Neutrophil (primary cell): ENCODE results near the gene ANKRD44.

Source experiments
- H3K27ac ChIP-seq: fragments of 200-600 bp; sonication (generic); 2 replicates; pipeline ENCODE4 v1.5.1; 2016; ENCODE audit warnings: mild to moderate bottlenecking, moderate library complexity
- H3K27me3 ChIP-seq: fragments of 200-600 bp; sonication (generic); 2 replicates; pipeline ENCODE4 v1.6.0; 2016; ENCODE audit warnings: mild to moderate bottlenecking
- H3K36me3 ChIP-seq: fragments of 200-600 bp; sonication (generic); 2 replicates; pipeline ENCODE4 v1.5.1; 2017
- H3K4me1 ChIP-seq, 2 experiments: fragments of 200-600 bp in 1 of 2; sonication (generic) in 1 of 2; 1 replicate in 1 of 2; 2 replicates in 1 of 2; pipeline versions ENCODE4 v1.5.1 to v1.6.1; 2013 to 2016; ENCODE audit warnings: low read depth in 1 of 2, low read length in 1 of 2, mild to moderate bottlenecking in 1 of 2, moderate library complexity in 1 of 2; ENCODE audit not compliant: control insufficient read depth in 1 of 2, insufficient read depth in 1 of 2
- H3K4me3 ChIP-seq, 2 experiments: fragments of 200-600 bp in 1 of 2; sonication (generic) in 1 of 2; 1 replicate in 1 of 2; 2 replicates in 1 of 2; pipeline ENCODE4 v1.5.1; 2013 to 2016; ENCODE audit warnings: low read depth in 1 of 2, low read length in 1 of 2, mild to moderate bottlenecking in 1 of 2, moderate library complexity in 1 of 2
- H3K9me3 ChIP-seq: fragments of 200-600 bp; sonication (generic); 2 replicates; pipeline ENCODE4 v1.5.1; 2016
- CTCF ChIP-seq: fragments of 200-600 bp; sonication (generic); IDR thresholded peaks from 2 replicates; pipeline ENCODE4 v1.5.1; 2016; ENCODE audit warnings: antibody characterized with exemption

ANKRD44 gene

GRCh38 chr2:197034292-197034691 lies 276.3 kb downstream of the ANKRD44 start:
- Histone ChIP-seq H3K27ac (no peak overlapping the region), H3K36me3 (peaks cover 45% of the 10 kb centered on the region), H3K9me3 (no peaks in the 10 kb centered on the region), H3K4me1 (peaks cover 5 to 12% of the 10 kb centered on the region in 2 experiments), H3K4me3 (no peak overlapping the region), H3K27me3 (no peaks in the 10 kb centered on the region)
- no peak for TF ChIP-seq CTCF

- Histone ChIP-seq H3K4me1 (peaks cover 5 to 12% of the 10 kb centered on the region in 2 experiments), H3K27ac (no peak overlapping the region), H3K9me3 (no peaks in the 10 kb centered on the region), H3K4me3 (no peak overlapping the region), H3K27me3 (no peaks in the 10 kb centered on the region), H3K36me3 (peaks cover 48% of the 10 kb centered on the region)
- no peak for TF ChIP-seq CTCF
Observed at GRCh38 chr2:197033222-197033621, 277.4 kb downstream of the ANKRD44 start.

DNA sequence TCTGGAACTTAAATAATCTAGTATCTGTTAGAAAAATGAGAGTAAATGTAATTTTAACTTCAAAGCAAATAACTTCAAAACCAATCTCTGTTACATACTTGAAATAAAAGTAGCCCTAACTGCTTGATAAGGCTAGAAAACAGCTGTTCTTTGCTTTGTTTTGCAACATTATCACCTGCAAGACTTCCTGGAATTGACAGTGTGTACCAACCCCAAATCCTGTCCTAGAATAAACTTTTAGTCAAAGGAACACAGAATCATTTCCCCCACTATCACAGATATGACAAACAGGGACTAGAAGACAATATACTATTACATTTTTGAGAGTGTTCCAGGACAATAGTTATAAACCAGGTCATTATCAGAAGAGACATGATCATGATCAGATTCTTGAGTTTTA lies 278.8 kb downstream of the ANKRD44 start:
- TF ChIP-seq CTCF, result no peak
- Histone ChIP-seq H3K27ac (peak overlapping the region; percentile 39), H3K4me1 (peaks cover 5 to 12% of the 10 kb centered on the region in 2 experiments), H3K4me3 (no peak overlapping the region), H3K36me3 (peaks cover 44% of the 10 kb centered on the region), H3K9me3 (no peaks in the 10 kb centered on the region), H3K27me3 (no peaks in the 10 kb centered on the region)

DNA sequence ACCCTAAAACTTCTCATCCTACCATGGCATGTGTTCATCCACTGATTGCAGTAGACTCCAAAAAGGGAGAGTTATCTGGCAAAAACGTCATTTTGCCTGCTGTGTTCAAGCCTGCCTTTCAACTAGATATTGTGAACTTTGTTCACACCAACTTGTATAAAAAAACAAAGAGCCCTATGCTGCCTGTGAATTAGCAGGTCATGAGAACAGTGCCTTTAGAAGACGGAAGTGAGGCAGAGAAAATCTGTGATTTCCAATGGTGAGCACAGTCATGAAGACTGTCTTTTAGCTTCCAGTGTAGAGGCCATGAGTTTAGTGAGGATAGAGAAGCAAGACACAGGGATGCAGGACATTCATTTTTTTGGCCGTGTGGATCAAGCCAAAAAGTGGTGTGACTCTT lies 280.5 kb downstream of the ANKRD44 start:
- Histone ChIP-seq H3K4me3 (no peak overlapping the region), H3K9me3 (no peaks in the 10 kb centered on the region), H3K27ac (no peak overlapping the region), H3K36me3 (peaks cover 35% of the 10 kb centered on the region), H3K4me1 (peaks cover 5 to 12% of the 10 kb centered on the region in 2 experiments), H3K27me3 (no peaks in the 10 kb centered on the region)
- TF ChIP-seq CTCF, result no peak

DNA sequence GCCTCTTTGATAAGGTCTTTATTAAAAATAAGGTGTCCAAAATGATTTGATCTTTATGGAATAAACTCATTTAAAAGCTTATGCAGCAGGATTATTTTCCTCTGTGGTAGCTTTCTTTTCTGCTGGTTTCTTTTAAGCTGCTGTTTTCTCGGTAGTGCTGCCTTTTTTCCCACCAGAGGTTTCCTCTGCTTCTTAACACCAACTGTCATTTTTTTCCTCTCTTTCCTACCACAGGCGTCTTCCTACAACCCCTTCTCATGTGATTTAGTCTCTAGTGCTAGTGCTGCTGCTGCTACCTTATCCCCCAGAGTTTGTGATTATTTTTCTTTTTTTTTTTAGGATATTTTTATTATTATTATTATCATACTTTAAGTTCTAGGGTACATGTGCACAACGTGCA lies 281.9 kb downstream of the ANKRD44 start:
- peaks cover 46% of the 10 kb centered on the region for H3K36me3 ChIP-seq
- no peaks in the 10 kb centered on the region for H3K27me3 ChIP-seq
- H3K9me3 ChIP-seq, result no peaks in the 10 kb centered on the region
- H3K27ac ChIP-seq, result no peak overlapping the region
- H3K4me1 ChIP-seq, result peaks cover 5 to 12% of the 10 kb centered on the region in 2 experiments
- H3K4me3 ChIP-seq, result no peak overlapping the region
- no peak for TF ChIP-seq CTCF

DNA sequence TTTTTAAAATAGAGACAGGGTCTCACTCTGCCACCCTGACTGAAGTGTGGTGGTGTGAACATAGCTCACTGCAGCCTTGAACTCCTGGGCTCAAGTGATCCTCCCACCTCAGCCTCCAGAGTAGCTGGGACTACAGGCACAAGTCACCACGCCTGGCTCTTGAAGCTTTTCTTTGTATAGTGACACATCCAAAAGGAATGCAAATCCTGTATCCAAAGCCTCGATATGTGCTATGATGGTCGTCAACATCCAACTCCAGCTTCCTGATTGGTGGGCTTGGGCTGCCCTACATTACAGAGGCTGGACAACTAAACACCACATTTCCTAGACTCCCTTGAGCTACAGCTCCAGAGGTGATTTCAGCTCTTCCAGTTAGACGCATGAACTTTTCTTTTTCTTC lies 282.4 kb downstream of the ANKRD44 start:
- Histone ChIP-seq H3K27me3 (no peaks in the 10 kb centered on the region), H3K4me3 (no peak overlapping the region), H3K4me1 (peaks cover 5 to 12% of the 10 kb centered on the region in 2 experiments), H3K9me3 (no peaks in the 10 kb centered on the region), H3K27ac (no peak overlapping the region), H3K36me3 (peaks cover 50% of the 10 kb centered on the region)
- no peak for TF ChIP-seq CTCF
